Suprapubic skin (tissue), 4 donors: ENCODE results near the gene CDPF1. TPM values are rescaled to one million over a fixed set of nuclear protein-coding genes. Genes with fewer than 3 reads are reported as not detected.

Source experiments
- DNase-seq, 2 donors: peaks; one replicate each; pipeline ENCODE4 v3.0.0-alpha.2; 2019; ENCODE audit warnings: low spot score in 2 of 2
- H3K27ac ChIP-seq: fragments of 200-600 bp; sonication (generic); one replicate; pipeline ENCODE4 v1.5.1; 2019
- H3K27me3 ChIP-seq: fragments of 200-600 bp; sonication (generic); one replicate; pipeline ENCODE4 v1.5.1; 2019
- H3K36me3 ChIP-seq: fragments of 200-600 bp; sonication (generic); one replicate; pipeline ENCODE4 v1.5.1; 2019
- H3K4me1 ChIP-seq: fragments of 200-600 bp; sonication (generic); one replicate; pipeline ENCODE4 v1.5.1; 2019
- H3K4me3 ChIP-seq: fragments of 200-600 bp; sonication (generic); one replicate; pipeline ENCODE4 v1.5.1; 2019; ENCODE audit warnings: mild to moderate bottlenecking
- H3K9me3 ChIP-seq: fragments of 200-600 bp; sonication (generic); one replicate; pipeline ENCODE4 v1.5.1; 2019
- CTCF ChIP-seq, 2 donors: fragments of 200-600 bp in 1 of 2; fragments of 450-650 bp in 1 of 2; sonication (generic) in 1 of 2; IDR thresholded peaks; one replicate each; pipeline ENCODE4 v1.5.1; 2016 to 2019; ENCODE audit warnings: antibody characterized with exemption in 2 of 2, mild to moderate bottlenecking in 1 of 2, moderate library complexity in 1 of 2
- EP300 ChIP-seq: sonication (generic); formaldehyde crosslinking; IDR thresholded peaks from one replicate; pipeline ENCODE4 v1.6.1; 2017; ENCODE audit warnings: antibody characterized with exemption
- POLR2A ChIP-seq, 2 donors: fragments of 450-650 bp; IDR thresholded peaks; one replicate each; pipeline ENCODE4 v1.6.1; 2017; ENCODE audit warnings: antibody characterized with exemption in 2 of 2, mild to moderate bottlenecking in 2 of 2, moderate library complexity in 2 of 2
- POLR2AphosphoS5 ChIP-seq, 3 donors: sonication (generic); formaldehyde crosslinking; IDR thresholded peaks; one replicate each; pipeline ENCODE4 v1.6.1; 2017; ENCODE audit warnings: antibody characterized with exemption in 3 of 3
- WGBS: methylation state at CpG from one replicate; pipeline ENCODE4 v1.1.5; 2018; 5-methylcytosine and 5-hydroxymethylcytosine counted together
- total RNA-seq, 4 donors: library from RNA; depleted of rRNA; stranded (reverse); fragments of >200 nt; gene quantifications; one replicate each; pipeline ENCODE4 v1.1.0, GENCODE V29; 2016

Gene CDPF1
- total RNA-seq, 4 donors from 2014 or later = 3.9 to 13.4 (median 9.5) TPM

- TF ChIP-seq POLR2A (IDR thresholded peaks at IDR 0.05) (no peak), EP300 (no peak), POLR2AphosphoS5 (IDR thresholded peaks at IDR 0.05) (no peak), CTCF (IDR thresholded peaks at IDR 0.05) (no peak)
- H3K4me1 ChIP-seq = peaks cover 8% of the 10 kb centered on the region
- no peak for DNase-seq
- H3K4me3 ChIP-seq = no peak overlapping the region
- no peak overlapping the region for H3K27ac ChIP-seq
- no peaks in the 10 kb centered on the region for H3K9me3 ChIP-seq
- no peaks in the 10 kb centered on the region for H3K36me3 ChIP-seq
- H3K27me3 ChIP-seq = peaks cover 4% of the 10 kb centered on the region
- 82% methylated on average over 12 of the region's 12 CpGs for WGBS
These were observed 9.3 kb upstream of the CDPF1 start for GRCh38 chr22:46259374-46259773.

- Histone ChIP-seq H3K4me3 (no peak overlapping the region), H3K9me3 (no peaks in the 10 kb centered on the region), H3K4me1 (peaks cover 2% of the 10 kb centered on the region), H3K27ac (no peak overlapping the region), H3K27me3 (no peaks in the 10 kb centered on the region), H3K36me3 (no peaks in the 10 kb centered on the region)
- WGBS = 89% methylated on average over 8 of the region's 8 CpGs
- TF ChIP-seq EP300 (no peak), POLR2A (IDR thresholded peaks at IDR 0.05) (no peak)
- DNase-seq = no peak
These were observed 6.4 kb upstream of the CDPF1 start for GRCh38 chr22:46256358-46256958.

- peaks cover 26% of the 10 kb centered on the region for H3K4me1 ChIP-seq
- 88% methylated on average over 9 of the region's 9 CpGs for WGBS
- no peak for DNase-seq
- no peaks in the 10 kb centered on the region for H3K9me3 ChIP-seq
- H3K4me3 ChIP-seq = no peak overlapping the region
- no peaks in the 10 kb centered on the region for H3K36me3 ChIP-seq
- no peak overlapping the region for H3K27ac ChIP-seq
- H3K27me3 ChIP-seq = no peaks in the 10 kb centered on the region
- no peak for TF ChIP-seq POLR2A (IDR thresholded peaks at IDR 0.05)
- TF ChIP-seq EP300 = no peak
- TF ChIP-seq POLR2AphosphoS5 (IDR thresholded peaks at IDR 0.05) = no peak
- no peak for TF ChIP-seq CTCF (IDR thresholded peaks at IDR 0.05)
These were observed 1.8 kb upstream of the CDPF1 start for GRCh38 chr22:46251816-46252380.

- no peaks in the 10 kb centered on the region for H3K36me3 ChIP-seq
- WGBS = 68% methylated on average over 7 of the region's 7 CpGs
- no peak overlapping the region for H3K27ac ChIP-seq
- no peaks in the 10 kb centered on the region for H3K9me3 ChIP-seq
- peak overlapping the region; percentile 64 for H3K4me3 ChIP-seq
- no peaks in the 10 kb centered on the region for H3K27me3 ChIP-seq
- H3K4me1 ChIP-seq = peaks cover 26% of the 10 kb centered on the region
- TF ChIP-seq POLR2AphosphoS5 (IDR thresholded peaks at IDR 0.05) = no peak
- DNase-seq = no peak
These were observed 1.2 kb upstream of the CDPF1 start for GRCh38 chr22:46251266-46251665.

GRCh38 chr22:46250783-46251125, 661 bp upstream of the CDPF1 start:
- Histone ChIP-seq H3K4me1 (peaks cover 26% of the 10 kb centered on the region), H3K4me3 (peak overlapping the region; percentile 64), H3K9me3 (no peaks in the 10 kb centered on the region), H3K27ac (no peak overlapping the region), H3K36me3 (no peaks in the 10 kb centered on the region), H3K27me3 (no peaks in the 10 kb centered on the region)
- DNase-seq = no peak
- TF ChIP-seq EP300 (no peak), POLR2AphosphoS5 (IDR thresholded peaks at IDR 0.05) (no peak), CTCF (IDR thresholded peaks at IDR 0.05) (no peak), POLR2A (IDR thresholded peaks at IDR 0.05) (no peak)
- WGBS = 5% methylated on average over 15 of the region's 25 CpGs

GRCh38 chr22:46247443-46247975, 2.6 kb downstream of the CDPF1 start:
- no peaks in the 10 kb centered on the region for H3K9me3 ChIP-seq
- no peak for TF ChIP-seq POLR2AphosphoS5 (IDR thresholded peaks at IDR 0.05)
- no peak for TF ChIP-seq CTCF (IDR thresholded peaks at IDR 0.05)
- TF ChIP-seq EP300 = no peak
- no peak for TF ChIP-seq POLR2A (IDR thresholded peaks at IDR 0.05)
- no peaks in the 10 kb centered on the region for H3K27me3 ChIP-seq
- H3K36me3 ChIP-seq = peaks cover 17% of the 10 kb centered on the region
- peaks cover 26% of the 10 kb centered on the region for H3K4me1 ChIP-seq
- H3K27ac ChIP-seq = no peak overlapping the region
- H3K4me3 ChIP-seq = no peak overlapping the region
- DNase-seq = peak in 1 of 2 donors; percentile 59
- 100% methylated on average over 1 of the region's 2 CpGs for WGBS
